GM18870 (cell line): ENCODE data around the gene ITPA.

Source experiments
- ATAC-seq: cut with Tn5 transposase; IDR thresholded peaks from one replicate; pipeline ENCODE4 v1.9.1; 2021; ENCODE audit warnings: moderate library complexity; ENCODE audit not compliant: unreplicated experiment

ITPA gene

GRCh38 chr20:3209257-3209945 is at the start of gene ITPA:
Gene ITPA, plus strand, starts transcription at chr20:3209498. Its CDS starts 54 bp downstream, at chr20:3209552.
- no peak for ATAC-seq

GRCh38 chr20:3160418-3160817 is 48.9 kb upstream of the ITPA start:
- no peak for ATAC-seq

DNA sequence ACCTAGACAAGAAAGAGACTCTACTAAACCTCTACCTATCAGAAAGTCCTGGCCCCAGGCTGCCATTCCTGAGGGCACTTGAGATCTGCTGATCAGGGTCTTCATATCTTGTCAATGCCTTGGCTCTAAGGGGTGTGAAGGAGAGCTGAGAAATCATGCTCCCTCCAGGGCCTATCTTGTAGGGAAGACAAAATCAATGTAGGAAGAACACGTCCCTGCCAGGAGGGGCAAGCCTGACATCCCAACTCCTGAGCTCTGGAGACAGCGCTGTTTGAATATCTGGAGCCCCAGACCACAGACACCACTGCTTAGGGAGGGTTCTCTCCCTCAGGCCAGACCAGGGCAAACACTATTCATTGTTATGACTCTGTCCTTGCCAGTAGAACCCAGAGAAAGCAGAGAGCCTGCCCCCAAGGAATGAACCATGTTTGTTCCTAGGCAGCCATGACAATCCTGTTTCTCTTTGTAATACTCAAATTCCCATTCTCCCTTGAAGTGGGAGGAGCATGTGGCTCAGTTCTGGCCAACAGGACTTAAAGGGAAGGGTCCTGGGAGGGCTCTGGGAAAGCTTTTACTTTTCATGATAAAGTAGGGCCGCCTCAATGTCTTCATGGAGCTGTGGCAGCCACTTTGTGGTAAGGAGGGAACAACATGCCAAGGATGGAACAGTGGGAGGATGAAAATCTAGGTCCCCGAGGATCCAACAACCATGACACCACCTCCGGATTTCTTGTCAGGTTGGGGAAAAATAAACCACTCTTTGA is 47.8 kb upstream of the ITPA start:
- ATAC-seq = no peak

- ATAC-seq = no peak
Measured at GRCh38 chr20:3162080-3162611, 47.2 kb upstream of the ITPA start.

DNA sequence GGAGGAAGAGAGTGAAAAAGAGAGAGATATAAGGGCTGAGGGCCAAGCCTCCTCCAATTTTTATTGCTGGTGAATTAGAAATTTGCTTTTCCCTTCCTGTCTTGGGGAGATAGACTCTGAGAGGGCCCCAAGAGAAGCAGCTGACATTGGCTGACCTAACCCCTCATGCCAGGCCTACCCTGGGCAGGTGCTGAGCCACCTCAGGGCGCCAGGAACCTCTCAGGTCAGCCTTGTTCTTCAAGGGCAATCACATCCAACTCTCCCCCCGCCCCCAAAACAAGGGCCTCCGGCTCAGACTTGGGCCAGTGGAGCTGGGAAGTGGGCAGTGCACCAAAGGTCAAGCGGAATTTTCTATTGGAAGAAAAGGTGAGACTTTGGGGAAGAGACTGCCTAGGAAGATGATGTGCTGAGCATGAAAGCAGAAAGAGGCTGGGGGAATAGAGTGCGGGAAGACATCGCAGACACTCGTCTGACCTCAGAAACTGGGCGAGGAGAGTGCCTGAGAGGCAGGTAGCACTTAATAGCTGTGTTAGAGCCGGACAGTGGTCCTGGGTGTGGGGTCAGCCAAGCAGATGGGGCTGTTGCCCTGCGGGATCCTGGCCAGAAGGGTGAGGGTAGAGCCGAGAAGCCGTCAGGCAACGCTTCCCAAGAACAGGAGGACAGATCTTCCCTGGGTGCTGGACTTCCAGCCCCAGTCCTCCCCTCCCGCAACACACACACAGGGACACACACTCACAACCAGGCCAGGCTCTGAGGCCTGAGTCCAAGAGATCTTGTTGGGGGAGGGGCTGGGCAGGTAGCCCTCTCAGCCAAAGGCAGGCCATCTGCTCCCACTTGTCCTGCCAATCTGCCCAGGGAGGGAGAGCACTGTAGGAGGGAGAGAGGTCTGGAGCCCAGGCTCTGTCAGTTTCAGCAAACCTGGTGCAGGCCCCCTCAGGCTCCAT is 45.9 kb upstream of the ITPA start:
- ATAC-seq = no peak

DNA sequence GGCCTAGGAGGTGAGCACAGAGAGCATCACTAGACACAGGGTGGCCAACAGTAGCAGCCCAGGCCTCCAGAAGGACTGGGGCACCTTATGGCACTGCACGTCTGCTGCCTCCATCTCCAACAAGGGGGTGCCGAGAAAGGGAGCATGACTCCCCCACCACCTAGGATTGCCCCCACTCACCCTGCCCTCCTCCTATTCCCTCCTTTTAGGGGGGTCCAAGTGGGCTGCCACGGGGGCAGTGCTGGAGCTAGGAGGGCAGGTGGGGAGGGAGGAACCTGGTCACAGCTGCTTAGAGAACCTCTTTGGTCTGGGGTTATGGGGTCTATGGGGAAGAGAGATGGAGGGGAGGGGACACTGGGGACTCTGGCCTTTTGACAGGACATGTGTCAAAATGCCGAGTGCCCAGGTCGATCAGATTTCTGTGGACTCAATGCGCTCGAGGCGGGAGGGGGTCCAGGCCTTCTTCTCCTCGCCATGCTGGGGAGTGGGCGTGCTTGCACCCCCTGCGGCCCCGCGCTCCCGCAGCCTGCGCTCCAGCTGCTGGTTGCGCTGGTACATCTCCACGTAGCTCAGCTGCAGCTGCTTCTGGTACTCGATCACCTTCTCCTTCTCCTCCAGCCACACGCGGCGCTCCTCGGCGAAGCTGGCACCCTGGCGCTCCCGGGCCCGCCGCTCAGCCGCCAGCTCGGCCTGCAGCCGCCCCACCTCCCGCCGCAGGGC is 45.1 kb upstream of the ITPA start:
- no peak for ATAC-seq

DNA sequence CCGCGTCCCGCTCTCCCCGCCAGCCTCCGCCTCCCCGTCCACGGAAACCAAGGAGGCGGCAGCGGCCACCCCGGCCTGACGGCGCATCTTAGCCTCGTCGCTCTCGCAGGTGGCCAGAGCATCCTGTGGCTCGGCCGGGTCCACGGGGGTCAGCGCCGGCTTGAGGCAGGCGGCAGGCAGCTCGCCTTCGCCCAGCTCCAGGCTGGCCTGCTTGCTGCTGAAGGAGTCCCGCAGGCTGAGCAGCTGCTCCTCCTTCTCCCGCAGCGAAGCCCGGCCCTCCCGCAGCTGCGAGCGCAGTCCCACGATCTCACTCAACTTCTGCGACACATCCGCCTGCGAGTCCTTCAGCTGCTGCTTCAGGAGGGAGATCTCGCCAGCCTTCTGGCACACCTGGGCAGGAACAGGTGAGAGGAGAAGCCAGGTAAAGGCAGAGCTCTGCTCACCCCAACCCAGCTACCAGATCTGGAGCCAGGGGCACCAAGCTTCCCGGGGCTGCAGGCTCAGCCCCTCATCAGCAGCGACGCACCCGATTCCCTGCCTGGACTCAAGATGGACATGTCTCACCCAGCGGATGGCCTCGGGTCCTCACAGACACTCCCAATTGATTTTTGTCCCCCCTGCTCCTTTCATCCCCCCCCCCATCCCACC is 44.4 kb upstream of the ITPA start:
- ATAC-seq = no peak

GRCh38 chr20:3165473-3166337 is 43.6 kb upstream of the ITPA start:
- no peak for ATAC-seq

GRCh38 chr20:3166338-3166912 is 42.9 kb upstream of the ITPA start:
- no peak for ATAC-seq

GRCh38 chr20:3166913-3167342 is 42.4 kb upstream of the ITPA start:
- no peak for ATAC-seq

GRCh38 chr20:3167738-3168078 is 41.6 kb upstream of the ITPA start:
- no peak for ATAC-seq

GRCh38 chr20:3168079-3168828 is 41.0 kb upstream of the ITPA start:
- ATAC-seq = no peak

GRCh38 chr20:3168829-3169590 is 40.3 kb upstream of the ITPA start:
- ATAC-seq = no peak

DNA sequence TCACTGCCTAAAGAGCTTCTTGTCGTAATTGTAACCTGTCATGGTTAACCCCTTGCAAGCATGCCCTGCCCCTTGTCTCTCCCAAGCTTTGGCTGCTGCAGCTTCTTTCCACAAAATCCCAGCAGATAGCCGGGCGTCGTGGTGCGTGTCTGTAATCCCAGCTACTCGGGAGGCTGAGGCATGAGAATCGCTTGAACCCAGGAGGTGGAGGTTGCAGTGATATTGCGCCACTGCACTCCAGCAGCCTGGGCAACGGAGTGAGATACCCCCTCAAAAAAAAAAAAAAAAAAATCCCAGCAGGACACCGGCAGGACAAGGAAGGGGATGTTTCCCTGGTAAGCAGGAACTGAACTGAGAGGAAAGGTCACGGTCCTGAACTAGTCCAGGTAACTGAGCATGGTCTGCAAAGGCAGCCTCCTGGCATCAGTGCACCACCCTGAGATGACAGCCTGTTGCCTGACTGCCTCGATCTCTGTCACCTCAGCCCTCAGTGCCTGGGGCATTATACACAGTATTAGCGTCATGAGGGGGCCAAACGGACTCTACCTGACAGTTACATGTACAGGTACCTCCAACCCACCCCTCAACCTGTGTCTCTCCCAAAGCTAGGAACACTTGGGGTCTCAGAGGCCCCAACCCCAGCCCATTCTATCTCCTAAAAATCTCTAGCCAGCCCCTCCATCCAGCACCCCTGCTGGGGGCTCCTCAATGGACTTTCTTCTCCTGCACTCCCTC is 37.7 kb upstream of the ITPA start:
- ATAC-seq = no peak

GRCh38 chr20:3172126-3172932 is 37.0 kb upstream of the ITPA start:
- no peak for ATAC-seq
